OCI-LY3 (cell line): Measurements from ENCODE around the gene SLC37A1.

ENCODE experiments used
- H2AFZ ChIP-seq: fragments of 200-600, 300-600 bp; shearing (Covaris generic); 2 replicates; pipeline ENCODE4 v1.6.0; 2014; ENCODE audit warnings: antibody characterized with exemption, low read depth, low read length
- H3K27ac ChIP-seq: fragments of 200-600, 300-600 bp; sonication (generic); 2 replicates; pipeline ENCODE4 v1.5.1; 2014; ENCODE audit warnings: mild to moderate bottlenecking, low read length, moderate library complexity, mixed read lengths
- H3K27me3 ChIP-seq: fragments of 200-600, 300-600 bp; sonication (generic); 2 replicates; pipeline ENCODE4 v1.6.1; 2014; ENCODE audit warnings: low read depth, low read length, mixed read lengths
- H3K36me3 ChIP-seq: fragments of 200-600, 300-600 bp; sonication (generic); replicated peaks from 2 replicates; pipeline ENCODE3; 2014; ENCODE audit warnings: low read depth, low read length, mixed read lengths
- H3K4me1 ChIP-seq: fragments of 300-600, 200-600 bp; sonication (generic); 2 replicates; pipeline ENCODE4 v1.6.1; 2014; ENCODE audit warnings: low read length, mixed read lengths
- H3K4me2 ChIP-seq: fragments of 200-600, 300-600 bp; sonication (generic); 2 replicates; pipeline ENCODE4 v1.6.1; 2014; ENCODE audit warnings: low read length, mixed read lengths
- H3K4me3 ChIP-seq: fragments of 300-600, 200-600 bp; sonication (generic); 2 replicates; pipeline ENCODE4 v1.5.1; 2014; ENCODE audit warnings: antibody characterized with exemption, mild to moderate bottlenecking, low read length, moderate library complexity
- H3K79me2 ChIP-seq: fragments of 300-600, 200-600 bp; shearing (Covaris generic); 2 replicates; pipeline ENCODE4 v1.6.1; 2014; ENCODE audit warnings: mild to moderate bottlenecking, low read length, mixed read lengths
- H3K9ac ChIP-seq: fragments of 300-600, 200-600 bp; shearing (Covaris generic); 2 replicates; pipeline ENCODE4 v1.6.0; 2014; ENCODE audit warnings: mild to moderate bottlenecking, low read length, moderate library complexity
- H3K9me3 ChIP-seq: fragments of 200-600, 300-600 bp; shearing (Covaris generic); 2 replicates; pipeline ENCODE4 v1.6.1; 2014; ENCODE audit warnings: low read length, mixed read lengths; ENCODE audit not compliant: insufficient read depth
- H4K20me1 ChIP-seq: fragments of 200-600, 300-600 bp; sonication (generic); 2 replicates; pipeline ENCODE4 v1.6.1; 2016; ENCODE audit warnings: low read length, mixed read lengths; ENCODE audit not compliant: insufficient read depth
- EZH2phosphoT487 ChIP-seq: fragments of 200-600 bp; shearing (Covaris generic); IDR thresholded peaks from 2 replicates; pipeline ENCODE4 v1.6.1; 2018; ENCODE audit warnings: antibody characterized with exemption, mixed run types, low read depth
- TF ChIP-seq, protein P1 (sequence below): fragments of 200-600, 300-600 bp; sonication (generic); IDR thresholded peaks from 2 replicates; pipeline ENCODE4 v1.5.1; 2014; ENCODE audit warnings: antibody characterized with exemption, low read length, low read depth

The SLC37A1 gene

DNA sequence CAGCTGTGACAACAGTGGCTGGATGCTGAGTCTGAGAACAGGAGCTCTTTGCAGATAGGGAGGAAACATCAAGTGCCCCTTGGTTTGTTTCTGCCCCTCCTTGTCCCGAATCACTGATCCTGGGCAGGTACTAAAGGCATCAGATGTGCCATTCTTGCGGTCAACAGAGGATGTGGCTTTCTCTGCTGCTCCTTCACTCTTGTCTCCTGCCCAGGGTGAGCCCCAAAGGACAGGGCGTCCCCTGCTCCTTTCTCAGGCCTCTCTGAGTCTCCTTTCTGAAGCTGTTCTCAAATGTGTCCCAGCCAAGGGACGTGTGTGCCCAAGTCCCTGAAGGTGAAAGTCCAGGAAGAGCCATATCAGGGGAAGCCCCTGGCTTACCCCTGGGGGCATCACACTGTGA lies 31.7 kb downstream of the SLC37A1 start:
- Histone ChIP-seq H3K27me3 (no peaks in the 10 kb centered on the region), H3K9ac (no peak overlapping the region), H3K27ac (no peak overlapping the region), H4K20me1 (no peaks in the 10 kb centered on the region), H2AFZ (no peak overlapping the region), H3K4me2 (no peak overlapping the region), H3K36me3 (peaks cover 10% of the 10 kb centered on the region), H3K4me3 (no peak overlapping the region), H3K9me3 (no peaks in the 10 kb centered on the region), H3K79me2 (no peaks in the 10 kb centered on the region), H3K4me1 (peaks cover 16% of the 10 kb centered on the region)
- TF ChIP-seq, protein P1, sequence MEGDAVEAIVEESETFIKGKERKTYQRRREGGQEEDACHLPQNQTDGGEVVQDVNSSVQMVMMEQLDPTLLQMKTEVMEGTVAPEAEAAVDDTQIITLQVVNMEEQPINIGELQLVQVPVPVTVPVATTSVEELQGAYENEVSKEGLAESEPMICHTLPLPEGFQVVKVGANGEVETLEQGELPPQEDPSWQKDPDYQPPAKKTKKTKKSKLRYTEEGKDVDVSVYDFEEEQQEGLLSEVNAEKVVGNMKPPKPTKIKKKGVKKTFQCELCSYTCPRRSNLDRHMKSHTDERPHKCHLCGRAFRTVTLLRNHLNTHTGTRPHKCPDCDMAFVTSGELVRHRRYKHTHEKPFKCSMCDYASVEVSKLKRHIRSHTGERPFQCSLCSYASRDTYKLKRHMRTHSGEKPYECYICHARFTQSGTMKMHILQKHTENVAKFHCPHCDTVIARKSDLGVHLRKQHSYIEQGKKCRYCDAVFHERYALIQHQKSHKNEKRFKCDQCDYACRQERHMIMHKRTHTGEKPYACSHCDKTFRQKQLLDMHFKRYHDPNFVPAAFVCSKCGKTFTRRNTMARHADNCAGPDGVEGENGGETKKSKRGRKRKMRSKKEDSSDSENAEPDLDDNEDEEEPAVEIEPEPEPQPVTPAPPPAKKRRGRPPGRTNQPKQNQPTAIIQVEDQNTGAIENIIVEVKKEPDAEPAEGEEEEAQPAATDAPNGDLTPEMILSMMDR: no peak
- TF ChIP-seq EZH2phosphoT487: no peak

DNA sequence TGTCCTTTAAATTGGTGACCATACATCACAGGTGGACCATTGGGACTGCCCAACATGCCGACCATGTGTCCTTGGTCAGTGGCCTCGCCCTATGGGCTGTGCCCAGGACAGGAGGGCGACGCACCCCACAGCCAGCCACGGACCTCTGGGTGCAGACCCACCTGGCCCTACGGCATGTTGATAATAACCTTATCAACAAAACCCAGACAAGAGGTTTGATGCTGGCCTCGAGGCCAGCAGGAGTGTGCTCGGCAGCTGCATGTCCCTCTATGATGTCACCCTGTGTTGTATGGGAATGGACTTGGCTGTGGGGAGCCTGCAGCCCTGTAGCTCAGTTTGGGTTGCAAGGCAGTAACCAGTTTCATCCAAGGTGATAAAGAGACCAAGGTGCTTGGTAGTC lies 32.1 kb downstream of the SLC37A1 start:
- H3K36me3 ChIP-seq: peaks cover 10% of the 10 kb centered on the region
- TF ChIP-seq EZH2phosphoT487: no peak
- TF ChIP-seq, protein P1: no peak

DNA sequence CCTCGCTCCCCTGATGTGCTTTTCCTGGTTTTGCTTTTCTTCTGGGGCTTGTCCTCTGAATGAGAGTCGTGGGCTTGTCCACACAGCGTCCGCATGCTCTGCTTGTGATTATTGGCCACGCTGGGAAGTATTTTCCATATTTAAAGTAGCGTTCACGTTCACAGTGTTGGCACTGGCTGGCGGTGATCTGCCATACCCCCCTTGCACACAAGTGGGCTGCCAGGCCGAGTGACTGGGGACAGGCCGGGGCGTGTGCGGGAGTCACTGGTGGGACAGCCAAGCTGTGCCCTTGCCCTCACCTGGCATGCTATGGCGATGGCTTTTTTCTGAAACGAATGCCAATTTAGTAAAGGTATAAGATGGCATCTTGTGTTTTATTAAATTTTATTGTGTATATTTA lies 32.8 kb downstream of the SLC37A1 start:
- peaks cover 10% of the 10 kb centered on the region for H3K36me3 ChIP-seq

More for the DNA sequence above, 32.1 kb downstream of the SLC37A1 start:
- H3K4me2 ChIP-seq: no peak overlapping the region
- H3K9ac ChIP-seq: no peak overlapping the region
- H3K27ac ChIP-seq: no peak overlapping the region
- H3K4me3 ChIP-seq: no peak overlapping the region
- H3K4me1 ChIP-seq: peaks cover 16% of the 10 kb centered on the region
- H3K27me3 ChIP-seq: no peaks in the 10 kb centered on the region
- H2AFZ ChIP-seq: no peak overlapping the region
- H3K79me2 ChIP-seq: no peaks in the 10 kb centered on the region
- H3K9me3 ChIP-seq: no peaks in the 10 kb centered on the region
- H4K20me1 ChIP-seq: no peaks in the 10 kb centered on the region

DNA sequence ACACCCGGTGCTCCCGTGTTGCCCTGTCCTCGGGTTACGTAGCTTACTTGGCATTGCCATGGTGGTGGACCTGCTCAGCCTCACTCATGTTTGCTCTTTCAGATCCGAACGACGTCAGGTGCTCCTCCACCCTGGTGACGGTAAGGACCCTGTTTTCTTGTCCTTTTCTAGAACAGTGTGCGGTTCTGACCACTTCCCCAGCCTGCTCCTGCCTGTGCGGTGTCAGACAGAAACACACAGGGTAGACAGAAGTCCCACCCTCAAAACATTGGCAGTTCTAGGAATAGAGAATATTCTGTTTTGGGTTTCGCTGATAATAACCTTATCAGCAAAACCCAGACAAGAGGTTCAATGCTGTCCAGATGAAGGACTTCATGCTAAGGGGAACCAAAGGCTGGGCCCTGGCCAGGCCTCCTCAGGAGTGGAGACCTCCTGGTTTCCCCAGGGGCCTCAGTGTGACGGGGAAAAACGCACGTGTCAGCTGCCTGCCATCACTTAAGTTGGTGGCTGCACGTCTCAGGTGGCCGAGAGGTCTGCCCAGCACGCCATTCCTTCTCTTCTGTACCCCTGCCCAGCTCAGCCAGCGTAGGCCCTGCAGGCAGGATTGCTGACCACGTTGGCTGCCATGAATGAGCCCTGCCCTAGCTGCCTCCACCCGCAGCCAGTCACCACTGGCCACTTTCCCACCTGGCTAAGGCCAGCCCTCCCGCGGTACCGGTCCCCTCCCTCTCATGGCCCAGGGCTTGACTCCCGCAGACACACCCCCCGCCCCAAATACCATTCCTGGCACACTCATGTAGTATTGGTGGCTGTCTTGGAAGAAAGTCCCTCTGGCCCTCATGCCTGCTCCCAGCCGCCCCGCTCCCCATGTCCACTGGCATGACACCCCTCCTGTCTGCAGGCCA lies 33.6 kb downstream of the SLC37A1 start:
- Histone ChIP-seq H3K4me2 (no peak overlapping the region), H3K27ac (no peak overlapping the region), H3K4me1 (peaks cover 16% of the 10 kb centered on the region), H3K4me3 (no peak overlapping the region), H3K9me3 (no peaks in the 10 kb centered on the region), H3K79me2 (no peaks in the 10 kb centered on the region), H3K9ac (no peak overlapping the region), H2AFZ (no peak overlapping the region), H4K20me1 (no peaks in the 10 kb centered on the region), H3K27me3 (no peaks in the 10 kb centered on the region), H3K36me3 (peaks cover 10% of the 10 kb centered on the region)
- TF ChIP-seq, protein P1: no peak
- TF ChIP-seq EZH2phosphoT487: no peak

More for the DNA sequence above, 32.8 kb downstream of the SLC37A1 start:
- Histone ChIP-seq H3K4me1 (peaks cover 16% of the 10 kb centered on the region), H2AFZ (no peak overlapping the region), H3K4me3 (no peak overlapping the region), H3K79me2 (no peaks in the 10 kb centered on the region), H3K4me2 (no peak overlapping the region), H3K9me3 (no peaks in the 10 kb centered on the region), H4K20me1 (no peaks in the 10 kb centered on the region), H3K27ac (no peak overlapping the region), H3K9ac (no peak overlapping the region), H3K27me3 (no peaks in the 10 kb centered on the region)
- TF ChIP-seq EZH2phosphoT487: no peak
- TF ChIP-seq, protein P1: no peak
